ENCODE results near the gene APMAP.

DNA sequence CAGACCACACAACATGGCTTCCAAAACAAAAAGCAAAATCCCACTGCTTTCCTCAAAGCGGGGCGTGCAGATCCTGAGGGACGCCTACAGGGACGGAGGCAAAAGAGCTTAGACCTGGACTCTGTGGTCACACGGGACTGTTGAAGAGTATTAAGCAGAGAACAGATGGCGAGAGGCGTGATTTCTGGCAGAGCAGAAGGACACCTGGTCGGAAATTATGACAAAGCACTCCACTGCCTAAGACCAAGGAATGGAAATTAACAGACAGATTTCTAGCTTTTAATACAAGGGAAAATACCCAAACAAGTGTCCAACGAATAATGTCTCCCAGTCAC lies 28.1 kb downstream of the APMAP start:
- TF ChIP-seq NFYB (IDR thresholded peaks at IDR 0.05; ENCODE audit: insufficient read depth, low read depth, low read length) (no peak), SPI1 (IDR thresholded peaks at IDR 0.05; ENCODE audit: borderline replicate concordance, insufficient read depth, low read depth, low read length) (no peak), MYC (IDR thresholded peaks at IDR 0.05; ENCODE audit: insufficient read depth, insufficient read length, insufficient replicate concordance, low read length, severe bottlenecking) (no peak), ZZZ3 (IDR thresholded peaks at IDR 0.05; ENCODE audit: control insufficient read depth, insufficient read length, low read depth) (no peak)
- TF ChIP-seq, protein P1, sequence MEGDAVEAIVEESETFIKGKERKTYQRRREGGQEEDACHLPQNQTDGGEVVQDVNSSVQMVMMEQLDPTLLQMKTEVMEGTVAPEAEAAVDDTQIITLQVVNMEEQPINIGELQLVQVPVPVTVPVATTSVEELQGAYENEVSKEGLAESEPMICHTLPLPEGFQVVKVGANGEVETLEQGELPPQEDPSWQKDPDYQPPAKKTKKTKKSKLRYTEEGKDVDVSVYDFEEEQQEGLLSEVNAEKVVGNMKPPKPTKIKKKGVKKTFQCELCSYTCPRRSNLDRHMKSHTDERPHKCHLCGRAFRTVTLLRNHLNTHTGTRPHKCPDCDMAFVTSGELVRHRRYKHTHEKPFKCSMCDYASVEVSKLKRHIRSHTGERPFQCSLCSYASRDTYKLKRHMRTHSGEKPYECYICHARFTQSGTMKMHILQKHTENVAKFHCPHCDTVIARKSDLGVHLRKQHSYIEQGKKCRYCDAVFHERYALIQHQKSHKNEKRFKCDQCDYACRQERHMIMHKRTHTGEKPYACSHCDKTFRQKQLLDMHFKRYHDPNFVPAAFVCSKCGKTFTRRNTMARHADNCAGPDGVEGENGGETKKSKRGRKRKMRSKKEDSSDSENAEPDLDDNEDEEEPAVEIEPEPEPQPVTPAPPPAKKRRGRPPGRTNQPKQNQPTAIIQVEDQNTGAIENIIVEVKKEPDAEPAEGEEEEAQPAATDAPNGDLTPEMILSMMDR (IDR thresholded peaks at IDR 0.05 in 2 of 3, conservative IDR thresholded peaks at IDR 0.05 in 1 of 3; ENCODE audit: control insufficient read depth in 2 of 3, extremely low read depth in 1 of 3, insufficient read depth in 1 of 3, low read depth in 3 of 3, low read length in 3 of 3): no peak
- TF ChIP-seq, protein P2, sequence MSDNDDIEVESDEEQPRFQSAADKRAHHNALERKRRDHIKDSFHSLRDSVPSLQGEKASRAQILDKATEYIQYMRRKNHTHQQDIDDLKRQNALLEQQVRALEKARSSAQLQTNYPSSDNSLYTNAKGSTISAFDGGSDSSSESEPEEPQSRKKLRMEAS (IDR thresholded peaks at IDR 0.05; ENCODE audit: low read depth, low read length): no peak
